ENCODE data around the gene PCDHGA2.
"Not testable (repeated sequence)": the region's sequence is repeated elsewhere in the genome, so short reads cannot be mapped to it uniquely, and the experiment has no call there.

Gene PCDHGA2

DNA sequence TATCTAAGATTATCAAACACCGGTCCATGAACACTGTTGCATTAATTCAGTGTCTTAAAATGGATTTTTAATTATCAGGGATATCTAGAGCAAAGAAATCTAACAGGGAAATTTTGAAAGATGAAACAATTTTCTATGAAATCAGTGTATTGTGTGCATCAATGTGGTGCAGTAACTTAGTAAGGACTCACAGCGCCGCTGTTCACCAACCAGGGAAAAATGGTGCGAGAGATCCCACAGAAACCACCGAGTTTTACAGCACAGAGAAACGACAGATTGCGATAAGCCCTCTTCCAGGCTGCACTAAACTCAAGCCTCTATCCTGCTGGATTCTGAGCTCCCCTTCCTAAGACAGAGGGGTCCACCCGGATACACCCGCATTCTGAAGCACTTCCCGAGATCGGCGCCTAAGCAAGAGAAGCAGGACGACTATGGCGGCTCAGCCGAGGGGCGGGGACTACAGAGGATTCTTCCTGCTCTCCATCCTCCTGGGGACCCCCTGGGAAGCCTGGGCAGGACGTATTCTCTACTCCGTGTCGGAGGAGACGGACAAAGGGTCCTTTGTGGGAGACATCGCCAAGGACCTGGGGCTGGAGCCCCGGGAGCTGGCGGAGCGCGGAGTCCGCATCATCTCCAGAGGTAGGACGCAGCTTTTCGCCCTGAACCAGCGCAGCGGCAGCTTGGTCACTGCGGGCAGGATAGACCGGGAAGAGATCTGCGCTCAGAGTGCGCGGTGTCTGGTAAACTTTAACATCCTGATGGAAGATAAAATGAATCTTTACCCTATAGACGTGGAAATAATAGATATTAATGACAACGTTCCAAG lies 44.1 kb downstream of the PCDHGA2 start, which contains the start of gene PCDHGA7:
TSS of gene PCDHGA7 (plus strand) at position 274 of the 826 bp plus-strand sequence. CDS start at position 432, 158 bp downstream.
- DNase-seq (ENCODE audit: low read depth in 2 of 3, low spot score in 2 of 3), result no peak

DNA sequence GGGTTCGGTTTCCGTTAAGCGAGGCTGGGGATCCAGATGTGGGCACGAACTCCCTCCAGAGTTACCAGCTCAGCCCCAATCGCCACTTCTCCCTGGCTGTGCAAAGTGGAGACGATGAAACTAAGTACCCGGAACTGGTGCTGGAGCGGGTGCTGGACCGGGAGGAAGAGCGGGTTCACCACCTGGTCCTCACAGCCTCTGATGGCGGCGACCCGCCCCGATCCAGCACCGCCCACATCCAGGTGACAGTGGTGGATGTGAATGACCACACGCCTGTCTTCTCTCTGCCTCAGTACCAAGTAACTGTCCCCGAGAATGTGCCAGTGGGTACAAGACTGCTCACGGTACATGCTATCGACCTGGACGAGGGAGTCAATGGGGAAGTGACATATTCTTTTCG lies 44.8 kb downstream of the PCDHGA2 start:
- DNase-seq (ENCODE audit: low read depth in 2 of 3, low spot score in 2 of 3), result no peak

GRCh38 chr5:141384471-141385267 lies 46.1 kb downstream of the PCDHGA2 start:
- no peak for DNase-seq (ENCODE audit: low read depth in 2 of 3, low spot score in 2 of 3)

- not testable (repeated sequence) for DNase-seq (ENCODE audit: low read depth in 2 of 3, low spot score in 2 of 3)
These were observed 49.2 kb downstream of the PCDHGA2 start, which contains the start of gene PCDHGB4 for GRCh38 chr5:141387557-141388311. Gene PCDHGB4 (plus strand): TSS chr5:141387698. CDS start chr5:141387885, 187 bp downstream.

GRCh38 chr5:141388661-141389060 lies 50.1 kb downstream of the PCDHGA2 start:
- no peak for DNase-seq (ENCODE audit: low read depth in 2 of 3, low spot score in 2 of 3)

- DNase-seq (ENCODE audit: low read depth in 2 of 3, low spot score in 2 of 3), result no peak
These were observed 50.8 kb downstream of the PCDHGA2 start for GRCh38 chr5:141389153-141390042.

- no peak for DNase-seq (ENCODE audit: low read depth in 2 of 3, low spot score in 2 of 3)
These were observed 54.1 kb downstream of the PCDHGA2 start, which contains the start of gene PCDHGA8 for GRCh38 chr5:141392429-141393198. Gene PCDHGA8 (plus strand): TSS chr5:141392633. CDS start chr5:141392814, 181 bp downstream.
